GM18517 (cell line): ENCODE data around the gene GRM2.
"Not testable (repeated sequence)": the region's sequence is repeated elsewhere in the genome, so short reads cannot be mapped to it uniquely, and the experiment has no call there.

Experiments
- ATAC-seq: cut with Tn5 transposase; IDR thresholded peaks from one replicate; pipeline ENCODE4 v1.9.1; 2021; ENCODE audit warnings: mild to moderate bottlenecking, moderate library complexity; ENCODE audit not compliant: unreplicated experiment

GRM2 gene

DNA sequence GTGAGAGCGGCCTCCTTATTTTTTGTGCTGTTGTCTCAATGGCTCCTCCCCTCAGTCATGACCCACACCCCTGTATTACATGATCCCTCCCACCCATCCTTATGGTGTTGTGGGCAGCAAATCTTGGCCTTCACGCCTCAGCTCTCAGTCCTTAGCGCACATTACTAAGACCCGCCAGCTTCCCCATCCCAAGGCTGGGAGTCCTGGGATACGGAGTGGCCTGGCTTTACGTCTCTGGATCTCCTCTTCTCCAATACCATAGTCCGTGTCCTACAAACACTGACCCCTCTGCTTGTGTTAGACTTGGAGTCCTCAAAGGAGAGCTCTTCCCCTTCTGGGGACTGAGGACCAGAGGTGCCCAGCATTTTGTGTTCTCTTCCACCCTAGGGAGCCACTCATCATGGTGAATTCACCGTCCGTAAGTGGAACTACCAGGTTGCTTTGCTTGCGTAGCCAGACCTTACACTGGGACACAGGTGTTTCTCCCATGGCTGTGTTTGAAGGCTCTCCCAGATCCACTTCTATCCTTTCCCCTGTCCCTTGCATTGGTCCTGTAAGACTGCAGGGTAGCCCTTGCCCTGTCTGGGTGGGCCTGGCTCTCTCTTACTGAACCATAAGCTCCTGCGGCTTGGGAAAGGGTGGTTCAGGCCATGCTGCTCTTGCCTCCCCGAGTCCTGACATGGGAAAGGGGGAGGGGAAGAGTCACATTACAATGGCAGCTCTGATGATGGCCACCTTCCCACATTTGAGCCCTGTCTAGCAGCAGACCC, 13.6 kb downstream of the GRM2 start:
- no peak for ATAC-seq

- ATAC-seq, result no peak
Measured at GRCh38 chr3:51721062-51721745, 14.3 kb downstream of the GRM2 start.

GRCh38 chr3:51722362-51722761, 15.5 kb downstream of the GRM2 start:
- no peak for ATAC-seq

GRCh38 chr3:51727500-51727899, 20.6 kb downstream of the GRM2 start:
- no peak for ATAC-seq

GRCh38 chr3:51729042-51729633, 22.3 kb downstream of the GRM2 start:
- no peak for ATAC-seq

- ATAC-seq, result no peak
Measured at GRCh38 chr3:51733859-51734571, 27.1 kb downstream of the GRM2 start.

DNA sequence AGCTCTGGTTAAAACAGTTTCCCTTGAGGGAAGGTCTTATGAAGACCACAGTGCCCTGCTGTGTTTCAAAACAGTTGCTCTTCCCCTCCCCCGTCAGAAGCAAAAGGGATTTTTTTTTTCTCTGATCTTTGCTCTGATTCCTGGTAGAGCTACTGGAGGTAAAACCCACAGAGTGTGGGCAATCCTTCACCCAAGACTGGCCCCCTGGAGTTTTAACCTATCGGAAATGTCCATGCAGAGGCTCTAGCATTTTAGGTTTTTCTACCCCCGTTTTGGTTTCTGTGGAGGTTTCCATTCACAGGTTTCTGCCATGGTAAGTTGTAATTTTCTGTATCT, 27.7 kb downstream of the GRM2 start:
- no peak for ATAC-seq

- no peak for ATAC-seq
Measured at GRCh38 chr3:51735039-51735438, 28.2 kb downstream of the GRM2 start.

GRCh38 chr3:51735950-51736349, 29.1 kb downstream of the GRM2 start:
- ATAC-seq, result no peak

GRCh38 chr3:51739110-51739509, 32.2 kb downstream of the GRM2 start:
- no peak for ATAC-seq

DNA sequence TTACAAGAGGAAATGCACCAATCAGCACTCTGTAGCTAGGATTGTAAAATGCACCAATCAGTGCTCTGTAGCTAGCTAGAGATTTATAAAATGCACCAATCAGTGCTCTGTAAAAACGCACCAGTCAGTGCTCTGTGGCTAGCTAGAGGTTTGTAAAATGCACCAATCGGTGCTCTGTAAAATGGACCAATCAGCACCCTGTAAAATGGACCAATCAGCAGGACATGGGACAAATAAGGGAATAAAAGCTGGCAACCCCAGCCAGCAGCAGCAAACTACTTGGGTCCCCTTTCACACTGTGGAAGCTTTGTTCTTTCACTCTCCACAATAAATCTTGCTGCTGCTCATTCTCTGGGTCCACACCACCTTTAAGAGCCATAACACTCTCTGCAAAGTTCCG, 35.5 kb downstream of the GRM2 start:
- ATAC-seq, result not testable (repeated sequence)

GRCh38 chr3:51742978-51743377, 36.1 kb downstream of the GRM2 start:
- ATAC-seq, result not testable (repeated sequence)

DNA sequence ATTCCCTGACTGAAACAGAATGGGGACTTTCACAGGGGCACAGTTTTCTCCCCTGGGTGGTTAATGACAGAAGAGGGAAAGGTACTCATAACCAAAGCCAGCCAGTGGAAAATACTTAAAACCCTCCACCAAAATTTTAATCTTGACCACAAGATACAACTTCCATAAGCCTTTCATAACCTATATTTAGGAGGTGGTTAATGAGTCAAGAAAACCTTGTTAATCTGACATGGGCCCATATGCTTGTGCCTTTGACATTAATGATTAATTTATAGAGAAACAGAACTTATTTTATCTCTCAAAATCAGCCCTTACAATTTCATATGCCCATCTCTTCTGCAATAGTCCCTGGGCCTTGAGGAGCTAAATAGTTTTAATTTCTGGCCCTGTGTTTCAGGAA, 41.0 kb downstream of the GRM2 start:
- ATAC-seq, result no peak

GRCh38 chr3:51748327-51748726, 41.5 kb downstream of the GRM2 start:
- ATAC-seq, result no peak

DNA sequence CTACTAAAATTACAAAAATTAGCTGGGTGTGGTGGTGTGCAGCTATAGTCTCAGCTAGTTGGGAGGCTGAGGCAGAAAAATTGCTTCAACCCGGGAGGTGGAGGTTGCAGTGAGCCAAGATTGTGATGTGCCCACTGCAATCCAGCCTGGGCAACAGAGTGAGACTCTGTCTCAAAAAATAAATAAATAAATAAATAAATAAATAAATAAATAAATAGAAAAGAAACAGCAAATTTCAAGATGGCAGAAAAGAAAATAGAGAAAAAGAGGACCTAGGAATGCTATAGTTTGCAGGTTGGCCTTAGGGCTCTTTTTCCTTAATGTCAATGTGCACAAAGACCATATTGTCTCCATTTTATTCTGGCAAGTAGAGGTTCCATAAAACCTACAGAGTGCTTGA, 44.0 kb downstream of the GRM2 start:
- ATAC-seq, result no peak

DNA sequence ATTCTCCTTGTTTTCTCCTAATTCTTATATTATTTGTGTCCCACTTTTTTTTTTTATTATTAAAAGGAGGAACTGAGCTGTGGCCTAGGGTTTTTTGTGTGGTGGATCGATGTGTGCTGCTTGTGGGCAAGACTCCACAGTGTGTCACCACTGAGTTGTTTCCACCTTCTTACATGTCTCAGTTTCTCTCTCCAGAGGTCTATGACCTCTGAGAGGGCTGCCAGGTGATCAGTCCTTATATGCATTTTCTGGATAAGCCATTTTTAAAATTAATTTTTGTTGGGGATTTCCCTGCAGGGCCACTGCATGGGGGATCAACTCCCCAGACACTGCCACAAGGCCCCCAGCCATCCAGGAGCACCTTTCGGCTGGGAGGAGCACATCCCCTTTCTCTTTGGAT, 44.4 kb downstream of the GRM2 start:
- ATAC-seq, result no peak

GRCh38 chr3:51753763-51754750, 47.2 kb downstream of the GRM2 start:
- ATAC-seq, result not testable (repeated sequence)

DNA sequence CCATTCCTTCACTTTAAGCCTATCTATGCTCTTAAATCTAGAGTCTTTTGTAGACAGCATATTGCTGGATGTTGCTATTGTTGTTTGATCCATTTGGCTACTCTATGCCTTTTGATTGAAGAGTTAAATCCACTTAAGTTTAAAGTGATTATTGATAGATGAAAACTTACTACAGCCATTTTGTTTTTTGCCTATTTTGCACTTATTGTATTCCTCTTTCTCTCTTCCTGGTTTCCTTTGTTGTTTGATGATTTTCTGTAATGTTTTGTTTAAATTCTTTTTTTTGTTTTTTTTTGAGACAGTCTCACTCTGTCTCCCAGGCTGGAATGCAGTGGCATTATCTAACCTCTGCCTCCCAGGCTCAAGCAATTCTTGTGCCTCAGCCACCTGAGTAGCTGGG, 52.3 kb downstream of the GRM2 start:
- ATAC-seq, result no peak
